IMR-90 (cell line): ENCODE results near the gene SVIL. TPM values are rescaled to one million over a fixed set of nuclear protein-coding genes. Genes with fewer than 3 reads are reported as not detected.

Source experiments
- ATAC-seq: fragments of 200-7000 bp; cut with Tn5 transposase; 2 replicates; pipeline ENCODE4 v1.9.1; 2020; ENCODE audit warnings: low read depth, mild to moderate bottlenecking, moderate library complexity
- BruUV-seq: library from RNA; stranded (reverse); fragments of 400-500 nt; replicated peaks from 2 replicates; lab custom pipeline; 2021; lab: Mats Ljungman, UMichigan
- CTCF ChIA-PET: fragments of 300-600 bp; formaldehyde crosslinking; extraction: SDS; loops from one replicate; lab custom pipeline; 2021; ENCODE audit warnings: antibody characterized with exemption; lab: Yijun Ruan, JAX
- POLR2A ChIA-PET: fragments of 300-600 bp; sonication (Branson Sonifier 250); formaldehyde crosslinking; loops from one replicate; lab custom pipeline; 2022; ENCODE audit warnings: antibody characterized with exemption; ENCODE audit not compliant: unreplicated experiment; lab: Charles Lee
- DNase-seq: peaks from one replicate; pipeline ENCODE4 v3.0.0; 2013
- H2AFZ ChIP-seq: replicated peaks from 2 replicates; pipeline ENCODE3; 2013; ENCODE audit warnings: low read length, mild to moderate bottlenecking; ENCODE audit not compliant: poor library complexity
- H2AK5ac ChIP-seq: 2 replicates; pipeline ENCODE4 v1.6.1; 2013; ENCODE audit warnings: low read depth, low read length, inconsistent platforms
- H2AK9ac ChIP-seq: replicated peaks from 2 replicates; pipeline ENCODE3; 2013; ENCODE audit warnings: mild to moderate bottlenecking, low read depth, low read length, moderate library complexity; ENCODE audit not compliant: poor library complexity
- H2BK120ac ChIP-seq: 2 replicates; pipeline ENCODE4 v1.6.1; 2013; ENCODE audit warnings: low read depth, low read length, inconsistent platforms
- H2BK15ac ChIP-seq: 3 replicates; pipeline ENCODE4 v1.6.1; 2013; ENCODE audit warnings: low read depth, low read length, inconsistent platforms
- H2BK20ac ChIP-seq: 2 replicates; pipeline ENCODE4 v1.6.1; 2013; ENCODE audit warnings: low read depth, mild to moderate bottlenecking, inconsistent platforms, low read length, moderate library complexity
- H2BK5ac ChIP-seq: 2 replicates; pipeline ENCODE4 v1.6.1; 2013; ENCODE audit warnings: mild to moderate bottlenecking, low read depth, low read length, inconsistent platforms; ENCODE audit not compliant: poor library complexity, severe bottlenecking
- H3K14ac ChIP-seq: replicated peaks from 2 replicates; pipeline ENCODE4 v1.6.1; 2013; ENCODE audit warnings: low read depth, low read length, inconsistent platforms
- H3K18ac ChIP-seq: 2 replicates; pipeline ENCODE4 v1.6.1; 2013; ENCODE audit warnings: low read depth, low read length, control low read depth
- H3K23ac ChIP-seq: 2 replicates; pipeline ENCODE4 v1.6.1; 2013; ENCODE audit warnings: low read depth, low read length, inconsistent platforms
- H3K27ac ChIP-seq: 2 replicates; pipeline ENCODE4 v1.5.1; 2013; ENCODE audit warnings: mild to moderate bottlenecking, control low read depth, low read length; ENCODE audit not compliant: insufficient read depth
- H3K27me3 ChIP-seq: 2 replicates; pipeline ENCODE4 v1.6.1; 2013; ENCODE audit warnings: low read length; ENCODE audit not compliant: control insufficient read depth, insufficient read depth
- H3K36me3 ChIP-seq: 2 replicates; pipeline ENCODE4 v1.6.1; 2013; ENCODE audit warnings: low read length, mixed read lengths; ENCODE audit not compliant: control insufficient read depth, insufficient read depth
- H3K4ac ChIP-seq: 2 replicates; pipeline ENCODE4 v1.6.1; 2013; ENCODE audit warnings: low read depth, low read length, inconsistent platforms
- H3K4me1 ChIP-seq: 2 replicates; pipeline ENCODE4 v1.6.1; 2013; ENCODE audit warnings: low read length, mixed read lengths; ENCODE audit not compliant: control insufficient read depth, insufficient read depth
- H3K4me2 ChIP-seq: 2 replicates; pipeline ENCODE4 v1.6.1; 2013; ENCODE audit warnings: low read depth, mild to moderate bottlenecking, control low read depth, low read length, moderate library complexity
- H3K4me3 ChIP-seq: 2 replicates; pipeline ENCODE4 v1.5.1; 2013; ENCODE audit warnings: low read depth, mild to moderate bottlenecking, control low read depth, low read length, moderate library complexity; ENCODE audit not compliant: insufficient read depth
- H3K56ac ChIP-seq: 2 replicates; pipeline ENCODE4 v1.6.1; 2013; ENCODE audit warnings: low read length, inconsistent platforms; ENCODE audit not compliant: insufficient read depth; ENCODE audit errors: extremely low read depth
- H3K79me1 ChIP-seq, 2 experiments: 2 replicates each; pipeline ENCODE4 v1.6.1; 2013; ENCODE audit warnings: low read length in 2 of 2, inconsistent platforms in 1 of 2, low read depth in 1 of 2
- H3K9ac ChIP-seq: 2 replicates; pipeline ENCODE4 v1.6.1; 2013; ENCODE audit warnings: low read depth, low read length, control low read depth
- H3K9me1 ChIP-seq: 2 replicates; pipeline ENCODE4 v1.6.1; 2013; ENCODE audit warnings: low read length, inconsistent platforms; ENCODE audit not compliant: insufficient read depth
- H3K9me3 ChIP-seq: 2 replicates; pipeline ENCODE4 v1.6.1; 2013; ENCODE audit warnings: low read length; ENCODE audit not compliant: control insufficient read depth, insufficient read depth
- H4K20me1 ChIP-seq: 2 replicates; pipeline ENCODE4 v1.6.1; 2013; ENCODE audit warnings: low read length, inconsistent platforms; ENCODE audit not compliant: insufficient read depth
- H4K5ac ChIP-seq: 2 replicates; pipeline ENCODE4 v1.6.1; 2013; ENCODE audit warnings: mild to moderate bottlenecking, low read depth, low read length, control low read depth
- H4K8ac ChIP-seq, 2 experiments: 2 replicates each; pipeline ENCODE4 v1.6.1; 2013; ENCODE audit warnings: low read depth in 2 of 2, low read length in 2 of 2, control low read depth in 1 of 2, inconsistent platforms in 1 of 2
- H4K91ac ChIP-seq: 2 replicates; pipeline ENCODE4 v1.6.1; 2013; ENCODE audit warnings: low read depth, low read length, inconsistent platforms; ENCODE audit not compliant: insufficient read depth
- FOS ChIP-seq: fragments of 150-350 bp; IDR thresholded peaks from 2 replicates; pipeline ENCODE4 v1.6.1; 2016; ENCODE audit warnings: low read depth, low read length
- MAFK ChIP-seq: IDR thresholded peaks from 2 replicates; pipeline ENCODE4 v1.6.1; 2012; ENCODE audit warnings: low read depth, low read length, improper control_type of control experiment
- WGBS, 2 experiments: methylation state at CpG; one replicate each; pipeline versions ENCODE4 v1.1.5 to v1.1.7; 2013; ENCODE audit warnings: missing lambda C conversion rate in 2 of 2; ENCODE audit not compliant: insufficient read length in 1 of 2; ENCODE audit errors: extremely low coverage in 2 of 2; 5-methylcytosine and 5-hydroxymethylcytosine counted together
- dilution Hi-C: fragments of 300-500 bp; cut with HindIII; formaldehyde crosslinking; loops from one replicate; pipeline ENCODE4 v1.14.3; 2018; ENCODE audit warnings: low sequenced_read_pairs; ENCODE audit not compliant: unreplicated experiment
- in situ Hi-C: fragments of 300-500 bp; cut with MboI; formaldehyde crosslinking; loops from 3 replicates; pipeline ENCODE4 v1.14.3; 2019; ENCODE audit warnings: low sequenced_read_pairs, inconsistent platforms, mixed read lengths
- intact Hi-C: fragments of 100-400 bp; cut with micrococcal nuclease; formaldehyde crosslinking; loops from 2 replicates; pipeline ENCODE4 v1.10.0; 2022
- polyA plus RNA-seq, 3 experiments: library from polyadenylated mRNA; depleted of rRNA; stranded (reverse); fragments of >200 nt; gene quantifications; 2 replicates each; pipeline ENCODE4 v1.2.3, GENCODE V29; 2012; ENCODE audit warnings: low replicate concordance in 1 of 3
- total RNA-seq: library from RNA; depleted of rRNA; stranded (reverse); fragments of >200 nt; gene quantifications from 2 replicates; pipeline ENCODE4 v1.2.3, GENCODE V29; 2012
- TF ChIP-seq, protein P1 (sequence below): fragments of 150-350 bp; IDR thresholded peaks from 2 replicates; pipeline ENCODE4 v1.6.1; 2016; ENCODE audit warnings: low read depth, mild to moderate bottlenecking, low read length, moderate library complexity, borderline replicate concordance
- TF ChIP-seq, protein P2 (sequence below): conservative IDR thresholded peaks from 2 replicates; pipeline ENCODE4 v1.5.1; 2012; ENCODE audit warnings: mild to moderate bottlenecking, low read depth, low read length, improper control_type of control experiment

Gene SVIL
- total and polyA plus RNA-seq, 2 of the 4 experiments (the other 2 are of a cell fraction): 11.5 to 11.6 TPM

DNA sequence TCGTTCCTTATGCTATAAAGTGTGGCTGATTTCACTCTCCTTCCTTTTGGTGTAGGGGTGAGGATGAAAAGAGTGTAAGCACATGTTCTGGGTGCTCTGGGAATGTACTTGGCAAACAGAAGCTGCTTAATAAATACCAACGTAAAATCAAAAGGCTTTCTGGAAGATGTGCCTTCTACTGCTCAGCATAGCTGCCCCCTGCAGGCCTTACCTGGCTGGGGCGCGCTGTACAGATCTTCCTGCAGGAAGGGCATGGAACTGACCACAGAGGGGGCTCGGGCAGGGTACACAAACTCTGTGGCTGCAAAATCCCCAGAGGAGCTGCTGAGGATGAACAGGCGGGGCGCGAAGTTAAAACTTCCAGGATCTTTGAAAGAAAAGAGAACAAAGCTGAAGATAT, 169.4 kb downstream of the SVIL start:
- H2BK15ac ChIP-seq: no peak overlapping the region
- no peak overlapping the region for H3K4me3 ChIP-seq
- BruUV-seq: no TSS peak
- CTCF ChIA-PET: interaction anchor here (0.6 kb wide), 1 partner anchor 155 kb away, joined by 4 read pairs; no protein-coding TSS in a partner anchor
- no peak overlapping the region for H4K91ac ChIP-seq
- dilution Hi-C loops: no loop called here
- no peak overlapping the region for H3K4ac ChIP-seq
- H3K4me2 ChIP-seq: no peak overlapping the region
- no peak overlapping the region for H3K9ac ChIP-seq
- peaks cover 5 to 48% of the 10 kb centered on the region in 2 experiments for H3K79me1 ChIP-seq
- H2AK9ac ChIP-seq: no peak overlapping the region
- H4K8ac ChIP-seq: no peak overlapping the region
- H3K36me3 ChIP-seq: peaks cover 59% of the 10 kb centered on the region
- no peak overlapping the region for H2BK120ac ChIP-seq
- no peak overlapping the region for H3K27ac ChIP-seq
- POLR2A ChIA-PET: no interaction called here
- no peaks in the 10 kb centered on the region for H3K27me3 ChIP-seq
- H3K9me3 ChIP-seq: no peaks in the 10 kb centered on the region
- H4K20me1 ChIP-seq: peaks cover 11% of the 10 kb centered on the region; the same call in 1 of the 2 replicates
- no peak overlapping the region for H3K23ac ChIP-seq
- intact Hi-C loops: no loop called here
- WGBS, 2 experiments: 100% methylated on average over 1 of the region's 8 CpGs; no CpG with 5 or more reads in 1 of the 2 experiments
- ATAC-seq: no peak
- H4K5ac ChIP-seq: no peak overlapping the region
- H2BK5ac ChIP-seq: no peak overlapping the region
- H2BK20ac ChIP-seq: no peak overlapping the region
- DNase-seq: no peak
- in situ Hi-C loops: no loop called here
- H3K9me1 ChIP-seq: peaks cover 10% of the 10 kb centered on the region; the same call in 1 of the 2 replicates
- no peak overlapping the region for H3K56ac ChIP-seq
- no peak overlapping the region for H3K18ac ChIP-seq
- H3K4me1 ChIP-seq: peaks cover 4% of the 10 kb centered on the region; the same call in 1 of the 2 replicates
- H2AK5ac ChIP-seq: no peak overlapping the region
- no peak overlapping the region for H3K14ac ChIP-seq
- TF ChIP-seq, protein P1, sequence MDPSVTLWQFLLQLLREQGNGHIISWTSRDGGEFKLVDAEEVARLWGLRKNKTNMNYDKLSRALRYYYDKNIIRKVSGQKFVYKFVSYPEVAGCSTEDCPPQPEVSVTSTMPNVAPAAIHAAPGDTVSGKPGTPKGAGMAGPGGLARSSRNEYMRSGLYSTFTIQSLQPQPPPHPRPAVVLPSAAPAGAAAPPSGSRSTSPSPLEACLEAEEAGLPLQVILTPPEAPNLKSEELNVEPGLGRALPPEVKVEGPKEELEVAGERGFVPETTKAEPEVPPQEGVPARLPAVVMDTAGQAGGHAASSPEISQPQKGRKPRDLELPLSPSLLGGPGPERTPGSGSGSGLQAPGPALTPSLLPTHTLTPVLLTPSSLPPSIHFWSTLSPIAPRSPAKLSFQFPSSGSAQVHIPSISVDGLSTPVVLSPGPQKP: no peak
- TF ChIP-seq, protein P2, sequence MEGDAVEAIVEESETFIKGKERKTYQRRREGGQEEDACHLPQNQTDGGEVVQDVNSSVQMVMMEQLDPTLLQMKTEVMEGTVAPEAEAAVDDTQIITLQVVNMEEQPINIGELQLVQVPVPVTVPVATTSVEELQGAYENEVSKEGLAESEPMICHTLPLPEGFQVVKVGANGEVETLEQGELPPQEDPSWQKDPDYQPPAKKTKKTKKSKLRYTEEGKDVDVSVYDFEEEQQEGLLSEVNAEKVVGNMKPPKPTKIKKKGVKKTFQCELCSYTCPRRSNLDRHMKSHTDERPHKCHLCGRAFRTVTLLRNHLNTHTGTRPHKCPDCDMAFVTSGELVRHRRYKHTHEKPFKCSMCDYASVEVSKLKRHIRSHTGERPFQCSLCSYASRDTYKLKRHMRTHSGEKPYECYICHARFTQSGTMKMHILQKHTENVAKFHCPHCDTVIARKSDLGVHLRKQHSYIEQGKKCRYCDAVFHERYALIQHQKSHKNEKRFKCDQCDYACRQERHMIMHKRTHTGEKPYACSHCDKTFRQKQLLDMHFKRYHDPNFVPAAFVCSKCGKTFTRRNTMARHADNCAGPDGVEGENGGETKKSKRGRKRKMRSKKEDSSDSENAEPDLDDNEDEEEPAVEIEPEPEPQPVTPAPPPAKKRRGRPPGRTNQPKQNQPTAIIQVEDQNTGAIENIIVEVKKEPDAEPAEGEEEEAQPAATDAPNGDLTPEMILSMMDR: 0 out of 2 replicates have a peak, but pooled peaks have one; percentile 4
- no peak for TF ChIP-seq FOS
- TF ChIP-seq MAFK: no peak
- no peak overlapping the region for H2AFZ ChIP-seq
